IMR-90 (cell line): ENCODE results near the gene GPRASP2.

Source experiments
- CEBPB ChIP-seq: IDR thresholded peaks from 2 replicates; pipeline ENCODE4 v1.6.1; 2012; ENCODE audit warnings: low read depth, low read length, improper control_type of control experiment
- MXI1 ChIP-seq: IDR thresholded peaks from 2 replicates; pipeline ENCODE4 v1.6.1; 2012; ENCODE audit warnings: low read depth, mild to moderate bottlenecking, low read length, moderate library complexity, borderline replicate concordance
- POLR2A ChIP-seq: IDR thresholded peaks from 2 replicates; pipeline ENCODE4 v1.6.1; 2012; ENCODE audit warnings: mild to moderate bottlenecking, low read depth, low read length
- RFX5 ChIP-seq: IDR thresholded peaks from 2 replicates; pipeline ENCODE4 v1.8.0; 2012; ENCODE audit warnings: low read depth, mild to moderate bottlenecking, low read length, moderate library complexity
- TF ChIP-seq, protein P1 (sequence below): conservative IDR thresholded peaks from 2 replicates; pipeline ENCODE4 v1.5.1; 2012; ENCODE audit warnings: mild to moderate bottlenecking, low read depth, low read length, improper control_type of control experiment
- TF ChIP-seq, protein P2 (sequence below): fragments of 150-350 bp; IDR thresholded peaks from 2 replicates; pipeline ENCODE4 v1.6.1; 2016; ENCODE audit warnings: low read depth, mild to moderate bottlenecking, low read length, moderate library complexity, borderline replicate concordance
- TF ChIP-seq, protein P3 (sequence below): fragments of 150-350 bp; IDR thresholded peaks from 2 replicates; pipeline ENCODE4 v1.6.1; 2017; ENCODE audit warnings: mild to moderate bottlenecking, antibody characterized with exemption, low read length, low read depth

DNA sequence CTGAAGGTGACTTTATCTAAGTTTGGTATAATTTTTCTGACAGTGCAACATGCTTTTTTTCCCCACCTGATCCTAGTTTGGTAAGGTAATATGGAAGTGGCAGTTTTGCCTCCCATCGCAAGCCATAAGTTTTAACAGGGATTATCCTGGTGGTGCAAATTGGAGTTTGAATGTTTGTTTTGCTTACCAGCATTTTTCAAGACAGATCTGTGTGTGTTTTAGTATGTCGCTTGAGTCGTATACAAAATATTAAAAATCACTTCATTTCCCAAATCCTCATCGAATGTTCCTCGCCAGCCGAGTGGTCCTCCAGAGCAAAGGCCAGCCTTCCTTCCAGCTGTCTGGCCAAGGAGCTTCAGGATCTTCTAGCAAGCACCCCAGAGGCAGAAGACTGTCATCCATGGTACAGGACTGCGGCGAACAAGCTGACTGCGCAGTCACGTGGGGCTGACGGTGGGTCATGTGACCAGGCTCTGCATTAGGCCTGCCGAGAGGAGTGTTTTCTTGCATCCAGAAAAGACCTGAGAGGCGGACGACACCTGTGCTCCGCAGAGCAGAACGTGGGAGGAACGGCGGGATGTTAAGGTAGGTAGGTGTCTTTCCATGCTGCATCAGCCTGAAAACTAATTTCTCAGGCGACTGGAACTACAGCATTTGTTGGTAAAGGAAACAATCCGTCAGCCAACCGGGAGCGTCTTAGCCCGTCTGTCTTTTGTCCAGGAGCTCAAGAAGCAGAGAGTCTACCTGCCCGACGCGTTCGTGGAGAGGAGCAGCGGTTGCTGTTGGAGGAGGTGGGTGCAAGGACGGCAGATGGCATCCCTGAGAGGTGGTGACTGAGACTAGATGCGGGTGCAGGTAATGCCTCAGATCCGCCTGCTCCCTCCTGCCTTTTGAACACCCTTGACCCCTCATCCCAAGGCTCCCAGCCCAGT, 8.3 kb downstream of the GPRASP2 start, which contains the start of gene GPRASP3:
- TF ChIP-seq, protein P1, sequence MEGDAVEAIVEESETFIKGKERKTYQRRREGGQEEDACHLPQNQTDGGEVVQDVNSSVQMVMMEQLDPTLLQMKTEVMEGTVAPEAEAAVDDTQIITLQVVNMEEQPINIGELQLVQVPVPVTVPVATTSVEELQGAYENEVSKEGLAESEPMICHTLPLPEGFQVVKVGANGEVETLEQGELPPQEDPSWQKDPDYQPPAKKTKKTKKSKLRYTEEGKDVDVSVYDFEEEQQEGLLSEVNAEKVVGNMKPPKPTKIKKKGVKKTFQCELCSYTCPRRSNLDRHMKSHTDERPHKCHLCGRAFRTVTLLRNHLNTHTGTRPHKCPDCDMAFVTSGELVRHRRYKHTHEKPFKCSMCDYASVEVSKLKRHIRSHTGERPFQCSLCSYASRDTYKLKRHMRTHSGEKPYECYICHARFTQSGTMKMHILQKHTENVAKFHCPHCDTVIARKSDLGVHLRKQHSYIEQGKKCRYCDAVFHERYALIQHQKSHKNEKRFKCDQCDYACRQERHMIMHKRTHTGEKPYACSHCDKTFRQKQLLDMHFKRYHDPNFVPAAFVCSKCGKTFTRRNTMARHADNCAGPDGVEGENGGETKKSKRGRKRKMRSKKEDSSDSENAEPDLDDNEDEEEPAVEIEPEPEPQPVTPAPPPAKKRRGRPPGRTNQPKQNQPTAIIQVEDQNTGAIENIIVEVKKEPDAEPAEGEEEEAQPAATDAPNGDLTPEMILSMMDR, result no peak
- TF ChIP-seq POLR2A (no peak), CEBPB (no peak), RFX5 (no peak), MXI1 (peak; percentile 23; the same call in 1 of the 2 replicates)
- TF ChIP-seq, protein P2, sequence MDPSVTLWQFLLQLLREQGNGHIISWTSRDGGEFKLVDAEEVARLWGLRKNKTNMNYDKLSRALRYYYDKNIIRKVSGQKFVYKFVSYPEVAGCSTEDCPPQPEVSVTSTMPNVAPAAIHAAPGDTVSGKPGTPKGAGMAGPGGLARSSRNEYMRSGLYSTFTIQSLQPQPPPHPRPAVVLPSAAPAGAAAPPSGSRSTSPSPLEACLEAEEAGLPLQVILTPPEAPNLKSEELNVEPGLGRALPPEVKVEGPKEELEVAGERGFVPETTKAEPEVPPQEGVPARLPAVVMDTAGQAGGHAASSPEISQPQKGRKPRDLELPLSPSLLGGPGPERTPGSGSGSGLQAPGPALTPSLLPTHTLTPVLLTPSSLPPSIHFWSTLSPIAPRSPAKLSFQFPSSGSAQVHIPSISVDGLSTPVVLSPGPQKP, result no peak
- TF ChIP-seq, protein P3, sequence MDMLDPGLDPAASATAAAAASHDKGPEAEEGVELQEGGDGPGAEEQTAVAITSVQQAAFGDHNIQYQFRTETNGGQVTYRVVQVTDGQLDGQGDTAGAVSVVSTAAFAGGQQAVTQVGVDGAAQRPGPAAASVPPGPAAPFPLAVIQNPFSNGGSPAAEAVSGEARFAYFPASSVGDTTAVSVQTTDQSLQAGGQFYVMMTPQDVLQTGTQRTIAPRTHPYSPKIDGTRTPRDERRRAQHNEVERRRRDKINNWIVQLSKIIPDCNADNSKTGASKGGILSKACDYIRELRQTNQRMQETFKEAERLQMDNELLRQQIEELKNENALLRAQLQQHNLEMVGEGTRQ, result peak; percentile 100
